Stimulated activated CD4-positive, alpha-beta T cell treated with anti-CD3 and anti-CD28 coated beads, Interleukin-2, amount 100 ng/mL, for 48 hours (primary cell): Measurements from ENCODE around the gene PHLDA3.

Experiments
- DNase-seq, 2 donors: peaks; one replicate each; pipeline ENCODE4 v3.0.0-alpha.2; 2020

Gene PHLDA3

GRCh38 chr1:201426479-201427310 lies 42.3 kb downstream of the PHLDA3 start:
- no peak for DNase-seq

GRCh38 chr1:201424146-201424545 lies 44.8 kb downstream of the PHLDA3 start:
- DNase-seq = no peak

GRCh38 chr1:201423655-201424054 lies 45.3 kb downstream of the PHLDA3 start:
- DNase-seq = no peak

- DNase-seq = no peak
Measured at GRCh38 chr1:201422436-201423030, 46.5 kb downstream of the PHLDA3 start.

GRCh38 chr1:201422026-201422425 lies 47.0 kb downstream of the PHLDA3 start:
- no peak for DNase-seq

GRCh38 chr1:201421041-201421440 lies 47.9 kb downstream of the PHLDA3 start:
- DNase-seq = no peak

- DNase-seq = no peak
Measured at GRCh38 chr1:201420608-201421002, 48.4 kb downstream of the PHLDA3 start.

GRCh38 chr1:201419746-201420607 lies 49.0 kb downstream of the PHLDA3 start:
- no peak for DNase-seq

GRCh38 chr1:201419256-201419655 lies 49.7 kb downstream of the PHLDA3 start:
- no peak for DNase-seq

- DNase-seq = no peak
Measured at GRCh38 chr1:201418461-201418860, 50.5 kb downstream of the PHLDA3 start.
